Glutamatergic neuron (in vitro differentiated cells): ENCODE measurements around the gene ITPK1. TPM values are rescaled to one million over a fixed set of nuclear protein-coding genes. Genes with fewer than 3 reads are reported as not detected.

ENCODE experiments used
- DNase-seq: peaks from one replicate; pipeline ENCODE4 v3.0.0; 2022
- H3K27ac Mint-ChIP-seq: one replicate; pipeline ENCODE4 v1.8.0; 2020; ENCODE audit warnings: mild to moderate bottlenecking, mixed read lengths, inconsistent platforms; ENCODE audit not compliant: unreplicated experiment
- H3K27me3 Mint-ChIP-seq: one replicate; pipeline ENCODE4 v1.8.0; 2020; ENCODE audit warnings: mild to moderate bottlenecking, moderate library complexity, mixed read lengths, inconsistent platforms; ENCODE audit not compliant: unreplicated experiment
- H3K36me3 Mint-ChIP-seq: one replicate; pipeline ENCODE4 v1.8.0; 2020; ENCODE audit warnings: mild to moderate bottlenecking, mixed read lengths, inconsistent platforms; ENCODE audit not compliant: unreplicated experiment
- H3K4me1 Mint-ChIP-seq: one replicate; pipeline ENCODE4 v1.8.0; 2020; ENCODE audit warnings: mild to moderate bottlenecking, low read depth, mixed read lengths, inconsistent platforms; ENCODE audit not compliant: unreplicated experiment
- H3K4me3 Mint-ChIP-seq: one replicate; pipeline ENCODE4 v1.8.0; 2020; ENCODE audit warnings: mild to moderate bottlenecking, mixed read lengths, inconsistent platforms; ENCODE audit not compliant: unreplicated experiment
- H3K9me3 Mint-ChIP-seq: one replicate; pipeline ENCODE4 v1.8.0; 2020; ENCODE audit warnings: mild to moderate bottlenecking, moderate library complexity, mixed read lengths, inconsistent platforms; ENCODE audit not compliant: unreplicated experiment
- CTCF ChIP-seq: fragments of 200-600 bp; sonication (generic); IDR thresholded peaks from one replicate; pipeline ENCODE4 v1.5.0; 2021; ENCODE audit not compliant: partially characterized antibody, unreplicated experiment
- total RNA-seq: library from RNA; stranded (reverse); fragmentation: NEBNext Ultra II Directional; extraction: Animal tissue kit (Norgen Biotek cat#: 25700); gene quantifications from one replicate; pipeline ENCODE4 v1.2.1, GENCODE V29; 2021; ENCODE audit not compliant: unreplicated experiment

Gene ITPK1
- total RNA-seq, 1 donor from 2014 or later: 132 TPM

DNA sequence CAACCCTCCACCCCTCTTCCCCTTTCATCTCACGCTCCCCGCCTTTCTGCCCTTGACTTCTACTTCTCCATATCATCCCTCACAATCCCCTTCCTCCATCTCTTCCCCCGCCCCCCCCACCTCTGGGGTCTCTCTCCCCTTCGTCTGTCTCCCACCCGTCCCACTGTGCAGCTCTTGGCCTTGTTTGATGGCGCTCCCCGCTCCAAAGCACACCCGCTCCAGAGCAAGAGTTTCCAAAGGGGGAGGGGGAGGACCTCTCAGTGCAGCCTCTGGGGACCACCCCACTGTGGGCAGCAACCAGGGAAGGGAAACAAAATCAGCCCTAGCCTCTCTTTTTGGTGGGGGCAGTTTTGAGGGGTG lies 192.0 kb downstream of the ITPK1 start:
- no peak for TF ChIP-seq CTCF
- Mint-ChIP-seq H3K4me1 (peaks cover 28% of the 10 kb centered on the region), H3K4me3 (peak overlapping the region; percentile 84), H3K27ac (peak overlapping the region; percentile 55), H3K27me3 (peaks cover 20% of the 10 kb centered on the region), H3K9me3 (peaks cover 16% of the 10 kb centered on the region), H3K36me3 (no peaks in the 10 kb centered on the region)
- peak; percentile 31 for DNase-seq

DNA sequence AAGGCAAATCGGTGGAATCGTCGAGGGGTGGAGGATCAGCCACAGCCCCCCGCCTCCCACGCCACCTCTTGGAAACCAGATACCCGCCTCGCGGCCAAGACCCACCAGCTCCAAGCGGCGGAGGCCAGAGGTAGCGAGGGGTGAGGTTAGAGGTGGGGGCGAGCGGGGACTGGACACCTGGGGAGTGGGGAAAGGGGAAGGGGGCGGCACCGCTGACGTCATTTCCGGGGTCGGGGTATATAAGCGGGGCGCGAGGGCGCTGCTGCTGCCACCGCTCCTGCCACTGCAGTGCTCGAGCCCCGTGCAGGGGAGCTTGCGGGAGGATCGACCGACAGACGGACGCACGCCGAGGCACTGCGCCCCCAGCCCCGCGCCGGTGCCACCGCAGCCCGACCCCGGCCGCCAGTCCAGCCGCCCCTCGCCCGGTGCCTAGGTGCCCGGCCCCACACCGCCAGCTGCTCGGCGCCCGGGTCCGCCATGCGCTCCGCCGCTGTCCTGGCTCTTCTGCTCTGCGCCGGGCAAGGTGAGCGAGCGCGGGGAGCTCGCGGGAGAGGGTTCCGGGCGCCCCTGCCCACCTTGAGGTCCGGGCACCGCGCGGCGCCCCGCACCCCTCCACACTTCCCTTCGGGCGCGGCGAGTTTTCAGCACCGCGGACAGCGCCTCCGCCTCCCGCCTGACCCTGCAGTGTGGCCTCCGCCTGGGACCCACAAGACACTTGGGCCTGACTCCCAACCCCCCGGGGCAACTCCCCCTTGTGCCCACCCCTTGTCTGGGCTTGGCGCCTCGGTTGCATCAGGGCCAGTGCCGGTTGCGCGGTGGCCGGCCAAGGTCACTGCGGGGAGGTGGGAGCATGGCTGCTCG lies 192.6 kb downstream of the ITPK1 start, which contains the start of gene CHGA:
Gene CHGA, plus strand, starts transcription at position 268 of the 861 bp plus-strand sequence. Its CDS starts 210 bp downstream, at position 478.
- Mint-ChIP-seq H3K36me3 (no peaks in the 10 kb centered on the region), H3K27ac (peak within 1 kb of the TSS; percentile 82), H3K9me3 (peaks cover 20% of the 10 kb centered on the region), H3K4me3 (peak within 1 kb of the TSS; percentile 89), H3K27me3 (peaks cover 20% of the 10 kb centered on the region), H3K4me1 (peaks cover 28% of the 10 kb centered on the region)
- TF ChIP-seq CTCF: no peak
- DNase-seq: peak; percentile 88

GRCh38 chr14:92922155-92922735 lies 193.5 kb downstream of the ITPK1 start:
- H3K36me3 Mint-ChIP-seq: no peaks in the 10 kb centered on the region
- H3K27ac Mint-ChIP-seq: peak overlapping the region; percentile 82
- H3K27me3 Mint-ChIP-seq: peaks cover 20% of the 10 kb centered on the region
- H3K4me3 Mint-ChIP-seq: peak overlapping the region; percentile 89
- H3K4me1 Mint-ChIP-seq: peaks cover 31% of the 10 kb centered on the region
- TF ChIP-seq CTCF: no peak
- no peak for DNase-seq
- H3K9me3 Mint-ChIP-seq: peaks cover 23% of the 10 kb centered on the region

DNA sequence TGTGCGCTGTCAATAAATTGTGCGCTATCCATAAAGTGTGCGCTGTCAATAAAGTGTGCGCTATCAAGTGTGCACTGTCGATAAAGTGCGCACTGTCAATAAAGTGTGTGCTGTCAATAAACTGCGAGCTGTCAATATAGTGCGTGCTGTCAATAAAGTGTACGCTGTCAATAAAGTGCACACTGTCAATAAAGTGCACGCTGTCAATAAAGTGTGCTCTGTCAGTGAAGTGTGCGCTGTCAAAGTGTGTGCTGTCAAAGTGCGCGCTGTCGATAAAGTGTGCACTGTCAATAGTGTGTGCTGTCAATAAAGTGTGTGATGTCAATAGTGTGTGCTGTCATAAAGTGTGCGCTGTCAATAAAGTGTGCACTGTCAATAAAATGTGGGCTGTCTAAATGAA lies 195.7 kb downstream of the ITPK1 start:
- Mint-ChIP-seq H3K27ac (no peak overlapping the region), H3K36me3 (peaks cover 3% of the 10 kb centered on the region), H3K4me3 (no peak overlapping the region), H3K9me3 (peaks cover 29% of the 10 kb centered on the region), H3K27me3 (peaks cover 25% of the 10 kb centered on the region), H3K4me1 (peaks cover 31% of the 10 kb centered on the region)
- no peak for DNase-seq
- TF ChIP-seq CTCF: no peak

- no peak for DNase-seq
- Mint-ChIP-seq H3K27me3 (peaks cover 21% of the 10 kb centered on the region), H3K9me3 (peaks cover 31% of the 10 kb centered on the region), H3K4me1 (peaks cover 28% of the 10 kb centered on the region), H3K27ac (peak overlapping the region; percentile 85), H3K36me3 (peaks cover 7% of the 10 kb centered on the region), H3K4me3 (no peak overlapping the region)
- TF ChIP-seq CTCF: no peak
Observed at GRCh38 chr14:92917956-92918355, 197.8 kb downstream of the ITPK1 start.
